Pancreas (tissue), 10 donors: ENCODE results near the gene PPFIA2. TPM values are rescaled to one million over a fixed set of nuclear protein-coding genes. Genes with fewer than 3 reads are reported as not detected.

Experiments used
- ATAC-seq, 4 donors: fragments of 200-7000 bp; cut with Tn5 transposase; one replicate each; pipeline versions ENCODE4 v1.8.0 to v1.9.1; 2020; ENCODE audit warnings: mild to moderate bottlenecking in 4 of 4, moderate library complexity in 4 of 4
- DNase-seq, 6 donors: peaks; one replicate each; pipeline ENCODE4 v3.0.0-alpha.2; 2020
- FAIRE-seq: peaks from 2 replicates; lab custom pipeline; 2012; peaks lifted over from hg19 to GRCh38; lab: Jason Lieb, UNC
- H3K27ac ChIP-seq, 4 donors: fragments of 200-600 bp; sonication (generic); 1 replicate in 3 of 4; 2 replicates in 1 of 4; pipeline versions ENCODE4 v1.5.0 to v1.8.0; 2020
- H3K27me3 ChIP-seq, 4 donors: fragments of 200-600 bp; one replicate each; pipeline ENCODE4 v1.8.0; 2021
- H3K36me3 ChIP-seq, 3 donors: fragments of 200-600 bp; sonication (generic) in 1 of 3; one replicate each; pipeline versions ENCODE4 v1.5.0 to v1.8.0; 2020 to 2021
- H3K4me1 ChIP-seq, 3 donors: fragments of 200-600 bp; one replicate each; pipeline ENCODE4 v1.8.0; 2021
- H3K4me3 ChIP-seq, 4 donors: fragments of 200-600 bp; sonication (generic) in 2 of 4; one replicate each; pipeline versions ENCODE4 v1.5.0 to v1.8.0; 2020 to 2021
- H3K9me3 ChIP-seq, 4 donors: fragments of 200-600 bp; one replicate each; pipeline ENCODE4 v1.8.0; 2021
- WGBS, 2 donors: extraction: QIAGEN DNeasy Blood & Tissue Kit; methylation state at CpG; one replicate each; pipeline ENCODE4 v1.1.7; 2013; 5-methylcytosine and 5-hydroxymethylcytosine counted together
- intact Hi-C, 3 donors: fragments of 100-400 bp; cut with DNase I; formaldehyde crosslinking; loops; one replicate each; pipeline versions ENCODE4 v1.11.1 to v1.14.2; 2022
- polyA plus RNA-seq, 2 donors: library from polyadenylated mRNA; stranded (reverse); fragments of 200-250 nt; gene quantifications; one replicate each; pipeline ENCODE4 v1.2.3, GENCODE V29; 2013
- total RNA-seq, 6 donors: library from RNA; stranded (reverse); fragmentation: NEBNext Ultra II Directional in 4 of 6; extraction: Animal tissue kit (Norgen Biotek cat#: 25700) in 4 of 6; gene quantifications; one replicate each; pipeline versions ENCODE4 v1.2.1 to v1.2.4, GENCODE V29; 2021 to 2023
- TF ChIP-seq, protein P1 (sequence below), 4 donors: fragments of 200-600 bp; sonication (generic) in 3 of 4; IDR thresholded peaks; one replicate each; pipeline versions ENCODE4 v1.5.0 to v1.8.0; 2021; ENCODE audit warnings: antibody characterized with exemption in 4 of 4
- donor health status: healthy with polysubstance abuse.
- donor health status: DM: no; HTN: no; CAD: no; lungs with moderate emphysema.
- donor health status: DM: no; HTN: no; CAD: no.
- donor health status: control.
- donor health status: control.
- donor health status: Bipolar disorder and iron deficiency.
- donor health status: DM: yes; HTN: yes; CAD: no.
- donor health status: DM: no; HTN: no; CAD: no.
- donor health status: DM: no; HTN: no; CAD: no.
- donor health status: DM: yes; HTN: yes; CAD: no.

Gene PPFIA2
- total and polyA plus RNA-seq, 8 donors: 0.35 to 1.9 (median 0.55) TPM; not detected in 1

DNA sequence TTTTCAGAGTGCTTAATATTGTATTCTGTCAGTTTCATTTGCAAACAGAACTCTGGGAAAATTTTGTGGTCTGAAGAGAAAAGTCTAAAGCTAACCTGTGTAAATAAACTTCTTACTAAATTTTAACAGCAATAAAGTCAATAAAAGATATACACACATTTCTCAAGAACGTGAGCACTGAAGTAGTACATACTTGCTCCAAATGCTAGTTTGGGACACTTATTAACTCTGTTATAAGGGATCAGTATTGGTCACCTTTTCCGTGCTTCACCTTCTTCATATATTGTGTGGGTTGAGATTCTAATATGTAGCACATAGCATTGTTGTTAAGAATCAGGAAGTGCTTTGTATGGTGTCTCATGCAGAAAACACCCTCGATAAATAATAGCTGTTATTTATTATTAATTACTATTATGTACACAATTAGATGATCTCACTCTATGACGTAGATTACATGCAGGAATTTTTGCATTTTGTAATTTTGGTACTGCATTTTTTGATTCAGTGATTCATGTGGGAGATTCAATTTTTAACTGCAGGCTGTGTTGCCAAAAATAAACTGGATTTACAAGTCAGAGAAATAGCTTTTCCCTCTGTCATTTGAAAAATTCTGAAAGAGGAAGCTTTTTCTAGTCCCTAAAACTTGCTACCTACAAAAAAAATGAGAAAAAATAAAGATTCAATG lies 380.4 kb downstream of the PPFIA2 start:
- H3K4me1 ChIP-seq: peaks cover 0 to 4% (median 0%) of the 10 kb centered on the region in 3 donors
- TF ChIP-seq, protein P1, sequence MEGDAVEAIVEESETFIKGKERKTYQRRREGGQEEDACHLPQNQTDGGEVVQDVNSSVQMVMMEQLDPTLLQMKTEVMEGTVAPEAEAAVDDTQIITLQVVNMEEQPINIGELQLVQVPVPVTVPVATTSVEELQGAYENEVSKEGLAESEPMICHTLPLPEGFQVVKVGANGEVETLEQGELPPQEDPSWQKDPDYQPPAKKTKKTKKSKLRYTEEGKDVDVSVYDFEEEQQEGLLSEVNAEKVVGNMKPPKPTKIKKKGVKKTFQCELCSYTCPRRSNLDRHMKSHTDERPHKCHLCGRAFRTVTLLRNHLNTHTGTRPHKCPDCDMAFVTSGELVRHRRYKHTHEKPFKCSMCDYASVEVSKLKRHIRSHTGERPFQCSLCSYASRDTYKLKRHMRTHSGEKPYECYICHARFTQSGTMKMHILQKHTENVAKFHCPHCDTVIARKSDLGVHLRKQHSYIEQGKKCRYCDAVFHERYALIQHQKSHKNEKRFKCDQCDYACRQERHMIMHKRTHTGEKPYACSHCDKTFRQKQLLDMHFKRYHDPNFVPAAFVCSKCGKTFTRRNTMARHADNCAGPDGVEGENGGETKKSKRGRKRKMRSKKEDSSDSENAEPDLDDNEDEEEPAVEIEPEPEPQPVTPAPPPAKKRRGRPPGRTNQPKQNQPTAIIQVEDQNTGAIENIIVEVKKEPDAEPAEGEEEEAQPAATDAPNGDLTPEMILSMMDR (IDR thresholded peaks at IDR 0.05): no peak
- H3K27me3 ChIP-seq: no peaks in the 10 kb centered on the region
- FAIRE-seq (no peak), ATAC-seq (no peak), DNase-seq (no peak)
- intact Hi-C loops: no loop called here
- H3K27ac ChIP-seq: no peak overlapping the region
- no peaks in the 10 kb centered on the region for H3K36me3 ChIP-seq
- H3K4me3 ChIP-seq: no peak overlapping the region
- 21 to 22% methylated on average over 4 of the region's 4 CpGs for WGBS, 2 donors
- no peaks in the 10 kb centered on the region for H3K9me3 ChIP-seq

DNA sequence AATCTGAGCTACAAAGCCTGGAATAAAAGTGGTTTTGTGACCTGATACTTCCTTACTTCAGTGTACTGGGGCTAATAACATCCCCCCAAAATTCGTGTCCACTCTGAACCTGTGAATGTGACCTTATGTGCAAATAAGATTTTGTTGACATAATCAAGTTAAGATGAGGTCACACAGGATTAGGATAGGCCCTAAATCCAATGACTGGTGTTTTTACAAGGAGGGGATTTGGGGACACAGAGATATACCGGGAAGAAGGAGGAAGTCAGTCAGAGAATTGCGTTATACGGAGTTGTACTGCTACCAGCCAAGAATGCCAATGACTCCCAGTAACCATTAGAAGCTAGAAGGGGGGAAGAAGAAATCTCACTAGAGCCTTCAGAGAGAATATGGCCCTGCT lies 381.4 kb downstream of the PPFIA2 start:
- DNase-seq: no peak
- Histone ChIP-seq H3K27me3 (no peaks in the 10 kb centered on the region), H3K36me3 (no peaks in the 10 kb centered on the region), H3K27ac (no peak overlapping the region), H3K4me1 (peaks cover 0 to 4% (median 0%) of the 10 kb centered on the region in 3 donors), H3K4me3 (no peak overlapping the region), H3K9me3 (no peaks in the 10 kb centered on the region)
- WGBS, 2 donors: 54 to 57% methylated on average over 4 of the region's 4 CpGs
- no peak for FAIRE-seq
- intact Hi-C loops: no loop called here
- TF ChIP-seq, protein P1 (IDR thresholded peaks at IDR 0.05): no peak
- no peak for ATAC-seq

- FAIRE-seq: no peak
- WGBS, 2 donors: 70 to 80% methylated on average over 3 of the region's 3 CpGs
- ATAC-seq: no peak
Measured at GRCh38 chr12:81375969-81376368, 383.2 kb downstream of the PPFIA2 start.

DNA sequence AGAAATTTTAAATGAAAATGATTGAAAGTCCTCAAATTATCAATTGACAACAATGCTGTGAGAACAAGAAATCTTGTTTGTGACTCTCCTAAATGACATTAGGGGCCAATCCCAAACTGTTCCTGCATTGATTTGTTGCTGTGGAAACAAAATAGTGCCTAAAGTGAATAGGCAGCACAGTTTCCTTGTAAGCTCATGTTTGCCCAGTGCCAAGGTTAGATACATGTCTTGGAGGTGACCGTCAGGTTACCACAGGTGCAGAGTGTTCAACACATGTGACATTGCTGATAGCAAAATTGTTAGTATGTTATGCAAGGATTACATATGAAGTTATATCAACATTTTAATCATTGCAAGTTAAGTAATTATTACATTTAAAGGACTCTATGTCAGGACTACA lies 388.7 kb downstream of the PPFIA2 start:
- DNase-seq: no peak
- H3K4me3 ChIP-seq: no peak overlapping the region
- no peaks in the 10 kb centered on the region for H3K4me1 ChIP-seq
- no peak for FAIRE-seq
- ATAC-seq: no peak
- H3K9me3 ChIP-seq: no peaks in the 10 kb centered on the region
- H3K27ac ChIP-seq: no peak overlapping the region
- intact Hi-C loops: no loop called here
- H3K27me3 ChIP-seq: no peaks in the 10 kb centered on the region
- WGBS, 2 donors: 26 to 36% methylated on average over 1 of the region's 1 CpG
- H3K36me3 ChIP-seq: no peaks in the 10 kb centered on the region
- TF ChIP-seq, protein P1 (IDR thresholded peaks at IDR 0.05): no peak

More at GRCh38 chr12:81375969-81376368, 383.2 kb downstream of the PPFIA2 start:
- intact Hi-C loops: no loop called here
- Histone ChIP-seq H3K4me3 (no peak overlapping the region), H3K9me3 (no peaks in the 10 kb centered on the region), H3K36me3 (no peaks in the 10 kb centered on the region), H3K27me3 (no peaks in the 10 kb centered on the region), H3K4me1 (peaks cover 0 to 4% (median 0%) of the 10 kb centered on the region in 3 donors), H3K27ac (no peak overlapping the region)
- no peak for DNase-seq
- TF ChIP-seq, protein P1 (IDR thresholded peaks at IDR 0.05): no peak

- H3K9me3 ChIP-seq: no peaks in the 10 kb centered on the region
- no peaks in the 10 kb centered on the region for H3K36me3 ChIP-seq
- FAIRE-seq (no peak), ATAC-seq (no peak), DNase-seq (no peak)
- H3K4me1 ChIP-seq: no peaks in the 10 kb centered on the region
- intact Hi-C loops: no loop called here
- H3K4me3 ChIP-seq: no peak overlapping the region
- no peak overlapping the region for H3K27ac ChIP-seq
- no peaks in the 10 kb centered on the region for H3K27me3 ChIP-seq
- TF ChIP-seq, protein P1 (IDR thresholded peaks at IDR 0.05): no peak
Measured at GRCh38 chr12:81369175-81369574, 390.0 kb downstream of the PPFIA2 start.
